Endothelial cell of umbilical vein (primary cell): Measurements from ENCODE around the gene LRRC27. TPM values are rescaled to one million over a fixed set of nuclear protein-coding genes. Genes with fewer than 3 reads are reported as not detected.

Experiments
- BruUV-seq: library from RNA; stranded (reverse); fragments of 400-500 nt; replicated peaks from 2 replicates; lab custom pipeline; 2021; lab: Mats Ljungman, UMichigan
- CTCF ChIA-PET: fragments of 300-600, 350-600 bp; sonication (Branson Sonifier 250); formaldehyde crosslinking; loops from one replicate; lab custom pipeline; 2021; ENCODE audit warnings: antibody characterized with exemption, inconsistent platforms; lab: Charles Lee
- POLR2A ChIA-PET: fragments of 300-600, 350-600 bp; sonication (Branson Sonifier 250); formaldehyde crosslinking; loops from one replicate; lab custom pipeline; 2021; ENCODE audit warnings: antibody characterized with exemption, inconsistent platforms; lab: Charles Lee
- DNase-seq: peaks from one replicate; pipeline ENCODE4 v3.0.0-alpha.2; 2011; ENCODE audit warnings: low read depth, low spot score
- FAIRE-seq: peaks from 2 replicates; lab custom pipeline; 2011; peaks lifted over from hg19 to GRCh38; lab: Jason Lieb, UNC
- H2AFZ ChIP-seq: 2 replicates; pipeline ENCODE4 v1.6.0; 2012; ENCODE audit warnings: low read depth, low read length, control low read depth, inconsistent platforms
- H3K27ac ChIP-seq: 2 replicates; pipeline ENCODE4 v1.5.1; 2011; ENCODE audit warnings: low read depth, mild to moderate bottlenecking, control low read depth, low read length, moderate library complexity; ENCODE audit not compliant: insufficient read depth
- H3K27me3 ChIP-seq, 2 experiments: 2 replicates each; pipeline versions ENCODE4 v1.6.0 to v1.6.1; 2011; ENCODE audit warnings: low read length in 2 of 2, mixed read lengths in 1 of 2; ENCODE audit not compliant: control insufficient read depth in 2 of 2, insufficient read depth in 2 of 2
- H3K36me3 ChIP-seq, 2 experiments: 2 replicates in 1 of 2; 3 replicates in 1 of 2; pipeline ENCODE4 v1.5.1; 2011; ENCODE audit warnings: low read length in 2 of 2, mild to moderate bottlenecking in 1 of 2, moderate library complexity in 1 of 2; ENCODE audit not compliant: control insufficient read depth in 2 of 2, insufficient read depth in 2 of 2; ENCODE audit errors: extremely low read depth in 1 of 2
- H3K4me1 ChIP-seq: 3 replicates; pipeline ENCODE4 v1.5.1; 2011; ENCODE audit warnings: mild to moderate bottlenecking, low read length; ENCODE audit not compliant: control insufficient read depth, insufficient read depth; ENCODE audit errors: extremely low read depth
- H3K4me2 ChIP-seq: 2 replicates; pipeline ENCODE4 v1.6.1; 2011; ENCODE audit warnings: low read length, control low read depth, mixed read lengths; ENCODE audit not compliant: insufficient read depth
- H3K4me3 ChIP-seq, 3 experiments: fragments of 200-600 bp in 1 of 3; sonication (generic), shearing (Covaris generic) in 1 of 3; replicated peaks in 1 of 3; 2 replicates each; pipeline ENCODE4 v1.5.1; 2011 to 2016; ENCODE audit warnings: control low read depth in 3 of 3, low read length in 3 of 3, mild to moderate bottlenecking in 2 of 3, inconsistent platforms in 1 of 3, low read depth in 1 of 3, moderate library complexity in 1 of 3; ENCODE audit not compliant: insufficient read depth in 1 of 3
- H3K79me2 ChIP-seq: 2 replicates; pipeline ENCODE4 v1.6.0; 2012; ENCODE audit warnings: low read length, inconsistent platforms; ENCODE audit not compliant: control insufficient read depth, insufficient read depth
- H3K9ac ChIP-seq: replicated peaks from 2 replicates; pipeline ENCODE3; 2011; ENCODE audit warnings: low read length, control low read depth; ENCODE audit not compliant: insufficient read depth; ENCODE audit errors: extremely low read depth
- H3K9me1 ChIP-seq: replicated peaks from 3 replicates; pipeline ENCODE4 v1.6.0; 2011; ENCODE audit warnings: mild to moderate bottlenecking, low read length; ENCODE audit not compliant: control insufficient read depth, insufficient read depth; ENCODE audit errors: extremely low read depth
- H3K9me3 ChIP-seq: replicated peaks from 2 replicates; pipeline ENCODE4 v1.5.1; 2012; ENCODE audit warnings: low read length, inconsistent platforms; ENCODE audit not compliant: control insufficient read depth, insufficient read depth
- H4K20me1 ChIP-seq: replicated peaks from 2 replicates; pipeline ENCODE3; 2011; ENCODE audit warnings: mild to moderate bottlenecking, low read length; ENCODE audit not compliant: control insufficient read depth, insufficient read depth; ENCODE audit errors: extremely low read depth
- CTCF ChIP-seq, 2 donors: IDR thresholded peaks; 1 replicate in 1 of 2; 2 replicates in 1 of 2; pipeline ENCODE4 v1.5.1; 2011; ENCODE audit warnings: low read length in 2 of 2, mild to moderate bottlenecking in 2 of 2, moderate library complexity in 2 of 2, control low read depth in 1 of 2, inconsistent platforms in 1 of 2, low read depth in 1 of 2; ENCODE audit not compliant: insufficient read depth in 1 of 2; ENCODE audit errors: extremely low read depth in 1 of 2
- EZH2 ChIP-seq: IDR thresholded peaks from 2 replicates; pipeline ENCODE4 v1.6.1; 2012; ENCODE audit warnings: borderline replicate concordance, low read depth, mild to moderate bottlenecking, moderate library complexity, low read length, inconsistent platforms; ENCODE audit not compliant: severe bottlenecking
- FOS ChIP-seq: IDR thresholded peaks from 2 replicates; pipeline ENCODE4 v1.6.1; 2011; ENCODE audit warnings: mild to moderate bottlenecking, low read length, moderate library complexity, borderline replicate concordance; ENCODE audit not compliant: insufficient read depth
- GATA2 ChIP-seq: IDR thresholded peaks from 2 replicates; pipeline ENCODE4 v1.7.0; 2011; ENCODE audit warnings: low read depth, mild to moderate bottlenecking, moderate library complexity, mixed read lengths, low read length; ENCODE audit not compliant: insufficient read length, insufficient read depth
- JUN ChIP-seq: IDR thresholded peaks from 2 replicates; pipeline ENCODE4 v1.6.1; 2011; ENCODE audit warnings: borderline replicate concordance, low read depth; ENCODE audit not compliant: insufficient read length, insufficient read depth
- MYC ChIP-seq: IDR thresholded peaks from one replicate; pipeline ENCODE4 v1.6.1; 2011; ENCODE audit warnings: mild to moderate bottlenecking, low read depth, low read length
- POLR2A ChIP-seq: IDR thresholded peaks from 2 replicates; pipeline ENCODE4 v1.6.1; 2012; ENCODE audit warnings: low read depth, mild to moderate bottlenecking, control low read depth, low read length
- POLR2AphosphoS5 ChIP-seq: IDR thresholded peaks from 2 replicates; pipeline ENCODE4 v1.6.1; 2012; ENCODE audit warnings: low read depth, mild to moderate bottlenecking, control low read depth, low read length, moderate library complexity; ENCODE audit not compliant: insufficient read depth
- dilution Hi-C: fragments of 300-500 bp; cut with MboI; formaldehyde crosslinking; loops from one replicate; pipeline ENCODE4 v1.15.0; 2019; ENCODE audit warnings: low sequenced_read_pairs; ENCODE audit not compliant: extremely low pct_ligation_motif_present
- intact Hi-C: fragments of 100-400 bp; cut with micrococcal nuclease; formaldehyde crosslinking; loops from one replicate; pipeline ENCODE4 v1.10.0; 2022
- polyA plus RNA-seq, 4 experiments: library from polyadenylated mRNA; depleted of rRNA in 3 of 4; stranded (reverse) in 3 of 4; unstranded in 1 of 4; fragments of >200 nt; gene quantifications; 2 replicates each; pipeline versions ENCODE4 v1.2.1 to v1.2.3, GENCODE V29; 2011 to 2012; ENCODE audit warnings: missing spikeins in 1 of 4
- total RNA-seq: library from RNA; stranded (reverse); gene quantifications from 2 replicates; pipeline ENCODE4 v1.2.3, GENCODE V29; 2021

Gene LRRC27
- total and polyA plus RNA-seq, 2 donors (not counting 3 experiments of a cell fraction or from before 2014, with no cell fraction given) = 8.3 to 13.6 TPM

DNA sequence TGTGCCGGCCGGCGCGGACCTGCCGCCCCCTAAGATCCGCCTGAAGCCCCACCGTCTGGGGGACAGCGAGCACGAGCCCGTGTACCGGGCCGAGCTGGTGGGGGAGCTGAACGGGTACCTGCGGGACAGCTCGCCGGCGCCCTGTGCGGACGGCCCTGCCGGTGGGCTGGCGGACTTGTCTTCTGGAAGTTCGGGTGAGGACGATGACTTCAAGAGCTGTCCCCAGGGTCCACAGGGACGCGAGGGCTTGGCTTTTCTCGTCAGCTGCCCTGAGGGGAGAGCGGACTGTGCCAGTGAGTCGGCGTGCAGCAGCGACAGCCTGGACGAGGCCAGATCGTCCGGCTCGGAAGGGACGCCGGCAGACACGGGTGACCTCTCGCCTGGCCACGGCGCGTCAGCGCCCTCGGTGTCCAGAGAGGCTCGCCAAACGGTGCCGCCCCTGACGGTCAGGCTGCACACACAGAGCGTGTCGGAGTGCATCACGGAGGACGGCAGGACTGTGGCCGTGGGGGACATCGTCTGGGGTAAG, 73.5 kb downstream of the LRRC27 start:
- Histone ChIP-seq H3K79me2 (peaks cover 28% of the 10 kb centered on the region), H3K4me1 (peaks cover 19% of the 10 kb centered on the region), H3K9me1 (no peaks in the 10 kb centered on the region), H3K9ac (no peak overlapping the region), H3K27ac (no peak overlapping the region), H3K9me3 (no peaks in the 10 kb centered on the region), H2AFZ (no peak overlapping the region), H3K4me3 (no peak overlapping the region), H3K4me2 (no peak overlapping the region), H3K27me3 (no peaks in the 10 kb centered on the region), H3K36me3 (peaks cover 0 to 5% of the 10 kb centered on the region in 2 experiments), H4K20me1 (no peaks in the 10 kb centered on the region)
- dilution Hi-C loops = no loop called here
- BruUV-seq = no TSS peak
- POLR2A ChIA-PET = no interaction called here
- DNase-seq (no peak), FAIRE-seq (no peak)
- intact Hi-C loops = no loop called here
- TF ChIP-seq GATA2 (no peak), MYC (no peak), POLR2A (no peak), EZH2 (no peak), JUN (no peak), CTCF (IDR thresholded peaks at IDR 0.05; ENCODE audit: extremely low read depth in 1 of 2, insufficient read depth in 1 of 2, low read depth in 1 of 2, low read length in 2 of 2) (no peak), FOS (no peak), POLR2AphosphoS5 (no peak)
- CTCF ChIA-PET = no interaction called here
